ES-I3 (cell line): Measurements from ENCODE around the gene USP6.
"Not testable (repeated sequence)": the region's sequence is repeated elsewhere in the genome, so short reads cannot be mapped to it uniquely, and the experiment has no call there.

Experiments used
- H3K36me3 ChIP-seq: 2 replicates; pipeline ENCODE4 v1.6.1; 2013; ENCODE audit warnings: mild to moderate bottlenecking, low read length, control low read depth, moderate library complexity; ENCODE audit not compliant: insufficient read depth
- H3K4me1 ChIP-seq: 2 replicates; pipeline ENCODE4 v1.6.1; 2013; ENCODE audit warnings: mild to moderate bottlenecking, control low read depth, low read length; ENCODE audit not compliant: insufficient read depth
- H3K9ac ChIP-seq: 2 replicates; pipeline ENCODE4 v1.6.1; 2013; ENCODE audit warnings: low read depth, mild to moderate bottlenecking, low read length, moderate library complexity
- H3K9me3 ChIP-seq: 2 replicates; pipeline ENCODE4 v1.6.1; 2013; ENCODE audit warnings: mild to moderate bottlenecking, low read length, moderate library complexity; ENCODE audit not compliant: control insufficient read depth, insufficient read depth

Gene USP6

DNA sequence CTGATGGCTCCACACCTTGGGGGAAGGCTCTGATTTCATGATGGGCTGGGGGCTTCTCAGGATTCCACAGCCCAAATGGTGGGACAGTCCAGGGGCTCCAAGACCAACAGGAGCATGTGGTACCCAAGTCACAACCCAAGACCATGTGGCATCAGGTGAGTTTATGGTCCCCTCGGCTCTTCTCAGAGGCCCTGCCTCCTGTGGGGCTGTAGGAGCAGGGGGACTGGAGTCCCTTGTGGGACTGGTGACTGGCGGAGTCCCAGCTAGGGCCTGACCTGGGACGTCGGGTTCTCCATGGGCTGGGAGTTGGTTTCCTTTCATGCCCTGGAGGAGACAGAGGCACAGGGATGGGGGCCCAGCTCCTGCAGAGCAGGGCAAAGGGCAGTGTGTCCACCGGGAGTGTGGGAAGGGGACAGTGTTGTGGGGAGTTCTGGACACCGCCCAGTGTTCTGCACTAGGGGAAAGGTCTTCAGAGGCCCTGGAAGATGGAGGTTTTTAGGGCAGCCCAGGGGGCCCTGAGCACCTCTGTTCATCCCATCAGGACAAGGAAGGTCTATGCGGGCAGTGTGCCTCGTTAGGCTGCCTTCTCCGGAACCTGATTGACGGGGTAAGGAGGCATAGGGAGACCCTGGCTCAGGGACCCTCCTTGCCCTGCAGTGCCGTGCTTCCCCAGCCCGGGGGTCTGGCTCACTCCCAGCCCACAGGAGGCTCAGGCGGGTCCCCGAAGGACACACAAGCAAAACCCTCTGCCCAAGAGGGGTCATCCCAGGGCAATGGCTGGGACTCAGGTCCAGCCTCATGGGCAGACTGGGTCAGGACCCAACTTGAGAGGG, 21.0 kb downstream of the USP6 start:
- H3K9ac ChIP-seq, H3K36me3 ChIP-seq, H3K9me3 ChIP-seq, H3K4me1 ChIP-seq: not testable (repeated sequence)

GRCh38 chr17:5137511-5138197, 21.8 kb downstream of the USP6 start:
- H3K36me3 ChIP-seq, H3K9ac ChIP-seq, H3K4me1 ChIP-seq, H3K9me3 ChIP-seq: not testable (repeated sequence)

DNA sequence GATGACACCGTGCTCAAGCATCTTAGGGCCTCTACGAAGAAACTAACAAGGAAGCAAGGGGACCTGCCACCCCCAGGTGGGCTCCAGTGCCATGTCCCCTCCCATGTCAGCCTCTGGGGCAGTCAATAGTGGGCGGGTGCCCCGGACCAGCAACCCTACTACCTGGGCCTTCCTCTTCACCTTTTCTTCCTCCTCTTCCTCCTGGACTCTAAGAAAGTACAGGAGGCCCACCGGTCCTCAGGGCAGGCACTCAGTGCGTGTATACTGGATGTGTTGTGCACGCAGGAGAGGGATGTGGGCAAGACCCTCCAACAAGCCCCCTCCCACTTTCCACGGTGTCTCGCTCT, 22.3 kb downstream of the USP6 start:
- not testable (repeated sequence) for H3K4me1 ChIP-seq, H3K36me3 ChIP-seq, H3K9ac ChIP-seq, H3K9me3 ChIP-seq

DNA sequence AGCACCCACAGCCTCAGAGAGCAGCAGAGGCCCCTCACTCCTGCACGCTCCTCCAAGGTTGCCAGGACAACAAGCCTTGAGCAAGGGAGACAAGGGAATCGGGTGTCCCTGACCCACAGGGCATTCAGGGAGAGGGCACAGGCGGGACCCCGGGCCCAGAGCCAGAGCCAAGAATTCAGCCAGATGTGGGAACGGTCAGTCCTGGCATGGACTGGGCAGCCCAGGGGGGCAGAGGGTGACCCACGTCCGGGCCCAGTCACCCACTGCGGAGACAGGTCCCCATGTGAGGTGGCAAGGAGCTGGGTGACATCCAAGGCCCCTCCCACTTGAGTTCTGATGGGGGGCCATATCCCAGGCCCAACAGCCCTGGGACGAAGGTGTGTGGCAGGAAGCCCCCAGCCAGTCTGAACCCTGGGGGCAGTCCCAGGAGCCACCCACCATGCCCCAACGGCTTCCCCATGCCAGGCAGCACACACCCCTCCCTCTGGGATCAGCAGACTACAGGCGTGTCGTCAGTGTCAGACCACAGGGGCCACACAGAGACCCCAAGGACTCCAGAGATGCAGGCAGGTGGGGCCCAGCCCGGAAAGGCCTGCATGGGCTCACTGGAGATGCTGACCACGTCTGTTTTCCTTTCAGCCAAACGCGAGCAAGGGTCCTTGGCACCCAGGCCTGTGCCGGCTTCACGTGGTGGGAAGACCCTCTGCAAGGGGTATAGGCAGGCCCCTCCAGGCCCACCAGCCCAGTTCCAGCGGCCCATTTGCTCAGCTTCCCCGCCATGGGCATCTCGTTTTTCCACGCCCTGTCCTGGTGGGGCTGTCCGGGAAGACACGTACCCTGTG, 23.0 kb downstream of the USP6 start:
- Histone ChIP-seq H3K36me3 (no peaks in the 10 kb centered on the region), H3K9me3 (no peaks in the 10 kb centered on the region), H3K9ac (no peak overlapping the region), H3K4me1 (no peaks in the 10 kb centered on the region)

DNA sequence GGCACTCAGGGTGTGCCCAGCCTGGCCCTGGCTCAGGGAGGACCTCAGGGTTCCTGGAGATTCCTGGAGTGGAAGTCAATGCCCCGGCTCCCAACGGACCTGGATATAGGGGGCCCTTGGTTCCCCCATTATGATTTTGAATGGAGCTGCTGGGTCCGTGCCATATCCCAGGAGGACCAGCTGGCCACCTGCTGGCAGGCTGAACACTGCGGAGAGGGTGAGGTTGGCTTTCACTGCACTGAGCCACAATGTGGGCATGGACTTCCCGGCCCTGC, 23.6 kb downstream of the USP6 start:
- Histone ChIP-seq H3K9me3 (no peaks in the 10 kb centered on the region), H3K4me1 (no peaks in the 10 kb centered on the region), H3K36me3 (no peaks in the 10 kb centered on the region), H3K9ac (no peak overlapping the region)

- H3K9ac ChIP-seq, H3K9me3 ChIP-seq, H3K4me1 ChIP-seq, H3K36me3 ChIP-seq: not testable (repeated sequence)
These were observed 27.0 kb downstream of the USP6 start for GRCh38 chr17:5142877-5143276.

DNA sequence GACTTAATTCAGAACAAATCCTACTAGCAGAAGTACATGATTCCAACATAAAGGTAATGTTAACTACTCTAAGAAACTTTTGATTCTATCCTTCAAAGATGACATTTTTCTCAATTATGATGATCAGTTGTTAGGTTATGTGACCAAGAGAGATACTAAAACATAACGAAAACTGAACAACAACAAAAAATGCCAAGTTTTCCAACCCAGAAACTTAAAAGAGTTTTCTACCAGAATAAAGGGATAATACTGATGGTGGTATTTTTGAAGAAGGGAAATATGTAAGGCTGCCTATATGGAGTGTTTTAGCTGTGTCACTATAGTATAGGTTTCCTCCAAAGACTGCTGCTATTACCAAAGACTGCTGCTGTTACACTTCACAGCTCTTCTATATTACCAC, 30.3 kb downstream of the USP6 start:
- not testable (repeated sequence) for H3K4me1 ChIP-seq, H3K9me3 ChIP-seq, H3K36me3 ChIP-seq, H3K9ac ChIP-seq

GRCh38 chr17:5160702-5161101, 44.9 kb downstream of the USP6 start:
- H3K36me3 ChIP-seq, H3K9me3 ChIP-seq, H3K9ac ChIP-seq, H3K4me1 ChIP-seq: not testable (repeated sequence)

- H3K9ac ChIP-seq, H3K4me1 ChIP-seq, H3K9me3 ChIP-seq, H3K36me3 ChIP-seq: not testable (repeated sequence)
These were observed 46.0 kb downstream of the USP6 start for GRCh38 chr17:5161793-5162192.

- Histone ChIP-seq H3K36me3 (no peaks in the 10 kb centered on the region), H3K9ac (no peak overlapping the region), H3K9me3 (no peaks in the 10 kb centered on the region), H3K4me1 (no peaks in the 10 kb centered on the region)
These were observed 48.6 kb downstream of the USP6 start for GRCh38 chr17:5164436-5164835.

DNA sequence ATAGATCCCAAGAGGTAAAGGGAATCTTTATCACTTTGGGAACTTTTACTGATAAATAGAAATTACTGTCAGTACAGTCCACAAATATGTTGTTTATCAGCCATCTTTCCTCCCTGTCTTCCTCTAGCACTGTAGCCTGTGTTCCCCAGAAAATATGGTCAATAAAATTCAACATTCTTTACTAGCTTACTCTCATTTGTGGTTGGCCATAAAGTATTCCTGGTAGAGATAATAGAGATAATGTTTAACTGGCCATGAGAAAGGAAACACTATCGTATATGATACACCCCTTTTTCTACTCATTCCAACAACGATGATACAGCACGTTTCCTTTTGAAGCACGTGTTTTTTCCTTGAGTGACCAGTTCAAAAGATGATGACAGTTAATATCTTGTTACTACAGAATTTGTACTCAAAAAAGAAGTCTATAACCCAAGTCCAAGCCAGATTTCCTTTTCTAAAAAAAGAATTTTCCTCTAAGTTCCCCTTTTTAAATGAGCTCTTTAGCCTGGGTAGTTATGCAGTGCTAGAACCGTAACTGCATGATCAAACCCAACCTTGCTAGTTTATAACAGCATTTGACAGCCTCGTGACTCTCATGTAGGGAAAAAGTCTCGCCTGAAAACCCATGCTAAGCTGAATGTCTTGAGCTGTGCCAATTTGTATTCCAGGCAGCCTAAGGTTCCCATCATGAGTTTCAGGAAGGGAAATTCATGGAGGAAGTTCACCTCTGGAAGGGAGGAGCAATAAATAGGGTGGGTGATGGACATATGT, 50.1 kb downstream of the USP6 start:
- H3K4me1 ChIP-seq, H3K9me3 ChIP-seq, H3K36me3 ChIP-seq, H3K9ac ChIP-seq: not testable (repeated sequence)

DNA sequence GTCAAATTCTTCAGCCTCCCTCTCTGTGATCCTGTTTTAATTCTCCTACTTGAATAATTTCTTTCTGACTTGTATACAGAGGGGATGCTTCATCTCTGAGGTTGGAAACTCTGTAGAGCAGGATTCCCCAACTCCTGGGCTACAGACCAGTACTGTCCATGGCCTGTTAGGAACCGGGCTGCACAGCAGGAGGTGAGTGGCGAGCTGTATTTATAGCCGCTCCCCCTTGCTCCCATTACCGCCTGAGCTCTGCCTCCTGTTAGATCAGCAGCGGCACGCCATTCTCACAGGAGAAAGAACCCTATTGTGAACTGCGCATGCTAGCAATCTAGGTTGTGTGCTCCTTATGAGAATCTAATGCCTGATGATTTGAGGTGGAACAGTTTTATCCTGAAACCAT, 59.2 kb downstream of the USP6 start:
- not testable (repeated sequence) for H3K9ac ChIP-seq, H3K36me3 ChIP-seq, H3K4me1 ChIP-seq
- H3K9me3 ChIP-seq, result peaks cover 18% of the 10 kb centered on the region

- Histone ChIP-seq H3K4me1 (no peaks in the 10 kb centered on the region), H3K9ac (no peak overlapping the region), H3K9me3 (peaks cover 57% of the 10 kb centered on the region), H3K36me3 (peaks cover 24% of the 10 kb centered on the region; the same call in 1 of the 2 replicates)
These were observed 63.2 kb downstream of the USP6 start for GRCh38 chr17:5179003-5179402.

GRCh38 chr17:5181509-5182305, 65.9 kb downstream of the USP6 start:
- Histone ChIP-seq H3K36me3 (peaks cover 31% of the 10 kb centered on the region; the same call in 1 of the 2 replicates), H3K4me1 (no peaks in the 10 kb centered on the region), H3K9ac (no peak overlapping the region), H3K9me3 (peaks cover 73% of the 10 kb centered on the region)
